ENCODE measurements around the gene RBM10.
"Not testable (repeated sequence)": the region's sequence is repeated elsewhere in the genome, so short reads cannot be mapped to it uniquely, and the experiment has no call there.

Gene RBM10

GRCh38 chrX:47144626-47145394 is at the start of gene RBM10, which contains the start of gene NDUFB11:
Gene RBM10, plus strand, starts transcription at chrX:47145221. Its CDS starts 2,261 bp downstream, at chrX:47147482.
Gene NDUFB11, minus strand, starts transcription at chrX:47144702. Its CDS starts 23 bp downstream, at chrX:47144679.
- DNase-seq (ENCODE audit: low read depth) = peak; percentile 93
- peak within 1 kb of the TSS; percentile 80 for H3K4me3 ChIP-seq (ENCODE audit: control insufficient read depth, low read depth, low read length)
- peak; percentile 53 for TF ChIP-seq CTCF (conservative IDR thresholded peaks at IDR 0.05; ENCODE audit: control insufficient read depth, insufficient read depth, low read depth, low read length)

GRCh38 chrX:47097018-47097417 is 48.0 kb upstream of the RBM10 start:
- TF ChIP-seq CTCF (conservative IDR thresholded peaks at IDR 0.05; ENCODE audit: control insufficient read depth, insufficient read depth, low read depth, low read length) = no peak
- no peak overlapping the region for H3K4me3 ChIP-seq (ENCODE audit: control insufficient read depth, low read depth, low read length)

GRCh38 chrX:47098338-47099094 is 46.5 kb upstream of the RBM10 start:
- H3K4me3 ChIP-seq (ENCODE audit: control insufficient read depth, low read depth, low read length) = no peak overlapping the region
- DNase-seq (ENCODE audit: low read depth) = no peak
- no peak for TF ChIP-seq CTCF (conservative IDR thresholded peaks at IDR 0.05; ENCODE audit: control insufficient read depth, insufficient read depth, low read depth, low read length)

More at GRCh38 chrX:47097018-47097417, 48.0 kb upstream of the RBM10 start:
- no peak for DNase-seq (ENCODE audit: low read depth)

GRCh38 chrX:47101206-47101605 is 43.8 kb upstream of the RBM10 start:
- TF ChIP-seq CTCF (conservative IDR thresholded peaks at IDR 0.05; ENCODE audit: control insufficient read depth, insufficient read depth, low read depth, low read length) = no peak
- no peak for DNase-seq (ENCODE audit: low read depth)

GRCh38 chrX:47110936-47111615 is 33.9 kb upstream of the RBM10 start:
- H3K4me3 ChIP-seq (ENCODE audit: control insufficient read depth, low read depth, low read length); DNase-seq (ENCODE audit: low read depth): not testable (repeated sequence)

More at GRCh38 chrX:47101206-47101605, 43.8 kb upstream of the RBM10 start:
- no peak overlapping the region for H3K4me3 ChIP-seq (ENCODE audit: control insufficient read depth, low read depth, low read length)

- H3K4me3 ChIP-seq (ENCODE audit: control insufficient read depth, low read depth, low read length) = no peak overlapping the region
- peak; percentile 12 for DNase-seq (ENCODE audit: low read depth)
- TF ChIP-seq CTCF (conservative IDR thresholded peaks at IDR 0.05; ENCODE audit: control insufficient read depth, insufficient read depth, low read depth, low read length) = no peak
Observed at GRCh38 chrX:47112316-47112954, 32.6 kb upstream of the RBM10 start.

GRCh38 chrX:47116551-47117110 is 28.4 kb upstream of the RBM10 start:
- DNase-seq (ENCODE audit: low read depth); H3K4me3 ChIP-seq (ENCODE audit: control insufficient read depth, low read depth, low read length): not testable (repeated sequence)

- DNase-seq (ENCODE audit: low read depth); H3K4me3 ChIP-seq (ENCODE audit: control insufficient read depth, low read depth, low read length): not testable (repeated sequence)
Observed at GRCh38 chrX:47124466-47124865, 20.6 kb upstream of the RBM10 start.
